OCI-LY3 (cell line): Measurements from ENCODE around the gene RIMKLB.

Source experiments
- H2AFZ ChIP-seq: fragments of 200-600, 300-600 bp; shearing (Covaris generic); 2 replicates; pipeline ENCODE4 v1.6.0; 2014; ENCODE audit warnings: antibody characterized with exemption, low read depth, low read length
- H3K27ac ChIP-seq: fragments of 200-600, 300-600 bp; sonication (generic); 2 replicates; pipeline ENCODE4 v1.5.1; 2014; ENCODE audit warnings: mild to moderate bottlenecking, low read length, moderate library complexity, mixed read lengths
- H3K27me3 ChIP-seq: fragments of 200-600, 300-600 bp; sonication (generic); 2 replicates; pipeline ENCODE4 v1.6.1; 2014; ENCODE audit warnings: low read depth, low read length, mixed read lengths
- H3K36me3 ChIP-seq: fragments of 200-600, 300-600 bp; sonication (generic); replicated peaks from 2 replicates; pipeline ENCODE3; 2014; ENCODE audit warnings: low read depth, low read length, mixed read lengths
- H3K4me1 ChIP-seq: fragments of 300-600, 200-600 bp; sonication (generic); 2 replicates; pipeline ENCODE4 v1.6.1; 2014; ENCODE audit warnings: low read length, mixed read lengths
- H3K4me2 ChIP-seq: fragments of 200-600, 300-600 bp; sonication (generic); 2 replicates; pipeline ENCODE4 v1.6.1; 2014; ENCODE audit warnings: low read length, mixed read lengths
- H3K4me3 ChIP-seq: fragments of 300-600, 200-600 bp; sonication (generic); 2 replicates; pipeline ENCODE4 v1.5.1; 2014; ENCODE audit warnings: antibody characterized with exemption, mild to moderate bottlenecking, low read length, moderate library complexity
- H3K79me2 ChIP-seq: fragments of 300-600, 200-600 bp; shearing (Covaris generic); 2 replicates; pipeline ENCODE4 v1.6.1; 2014; ENCODE audit warnings: mild to moderate bottlenecking, low read length, mixed read lengths
- H3K9ac ChIP-seq: fragments of 300-600, 200-600 bp; shearing (Covaris generic); 2 replicates; pipeline ENCODE4 v1.6.0; 2014; ENCODE audit warnings: mild to moderate bottlenecking, low read length, moderate library complexity
- H3K9me3 ChIP-seq: fragments of 200-600, 300-600 bp; shearing (Covaris generic); 2 replicates; pipeline ENCODE4 v1.6.1; 2014; ENCODE audit warnings: low read length, mixed read lengths; ENCODE audit not compliant: insufficient read depth
- H4K20me1 ChIP-seq: fragments of 200-600, 300-600 bp; sonication (generic); 2 replicates; pipeline ENCODE4 v1.6.1; 2016; ENCODE audit warnings: low read length, mixed read lengths; ENCODE audit not compliant: insufficient read depth
- EZH2phosphoT487 ChIP-seq: fragments of 200-600 bp; shearing (Covaris generic); IDR thresholded peaks from 2 replicates; pipeline ENCODE4 v1.6.1; 2018; ENCODE audit warnings: antibody characterized with exemption, mixed run types, low read depth
- TF ChIP-seq, protein P1 (sequence below): fragments of 200-600, 300-600 bp; sonication (generic); IDR thresholded peaks from 2 replicates; pipeline ENCODE4 v1.5.1; 2014; ENCODE audit warnings: antibody characterized with exemption, low read length, low read depth

Gene RIMKLB

GRCh38 chr12:8701046-8701660, 3.4 kb downstream of the RIMKLB start:
- Histone ChIP-seq H2AFZ (no peak overlapping the region), H3K27ac (no peak overlapping the region), H3K9ac (no peak overlapping the region), H3K36me3 (peaks cover 17% of the 10 kb centered on the region), H3K4me1 (peaks cover 19% of the 10 kb centered on the region), H3K4me2 (no peak overlapping the region), H4K20me1 (0 out of 2 replicates have a peak, but pooled peaks cover 4% of the 10 kb centered on the region), H3K4me3 (no peak overlapping the region), H3K27me3 (peaks cover 8% of the 10 kb centered on the region; the same call in 1 of the 2 replicates), H3K9me3 (no peaks in the 10 kb centered on the region), H3K79me2 (peaks cover 46% of the 10 kb centered on the region)
- TF ChIP-seq, protein P1, sequence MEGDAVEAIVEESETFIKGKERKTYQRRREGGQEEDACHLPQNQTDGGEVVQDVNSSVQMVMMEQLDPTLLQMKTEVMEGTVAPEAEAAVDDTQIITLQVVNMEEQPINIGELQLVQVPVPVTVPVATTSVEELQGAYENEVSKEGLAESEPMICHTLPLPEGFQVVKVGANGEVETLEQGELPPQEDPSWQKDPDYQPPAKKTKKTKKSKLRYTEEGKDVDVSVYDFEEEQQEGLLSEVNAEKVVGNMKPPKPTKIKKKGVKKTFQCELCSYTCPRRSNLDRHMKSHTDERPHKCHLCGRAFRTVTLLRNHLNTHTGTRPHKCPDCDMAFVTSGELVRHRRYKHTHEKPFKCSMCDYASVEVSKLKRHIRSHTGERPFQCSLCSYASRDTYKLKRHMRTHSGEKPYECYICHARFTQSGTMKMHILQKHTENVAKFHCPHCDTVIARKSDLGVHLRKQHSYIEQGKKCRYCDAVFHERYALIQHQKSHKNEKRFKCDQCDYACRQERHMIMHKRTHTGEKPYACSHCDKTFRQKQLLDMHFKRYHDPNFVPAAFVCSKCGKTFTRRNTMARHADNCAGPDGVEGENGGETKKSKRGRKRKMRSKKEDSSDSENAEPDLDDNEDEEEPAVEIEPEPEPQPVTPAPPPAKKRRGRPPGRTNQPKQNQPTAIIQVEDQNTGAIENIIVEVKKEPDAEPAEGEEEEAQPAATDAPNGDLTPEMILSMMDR = no peak
- TF ChIP-seq EZH2phosphoT487 = no peak

DNA sequence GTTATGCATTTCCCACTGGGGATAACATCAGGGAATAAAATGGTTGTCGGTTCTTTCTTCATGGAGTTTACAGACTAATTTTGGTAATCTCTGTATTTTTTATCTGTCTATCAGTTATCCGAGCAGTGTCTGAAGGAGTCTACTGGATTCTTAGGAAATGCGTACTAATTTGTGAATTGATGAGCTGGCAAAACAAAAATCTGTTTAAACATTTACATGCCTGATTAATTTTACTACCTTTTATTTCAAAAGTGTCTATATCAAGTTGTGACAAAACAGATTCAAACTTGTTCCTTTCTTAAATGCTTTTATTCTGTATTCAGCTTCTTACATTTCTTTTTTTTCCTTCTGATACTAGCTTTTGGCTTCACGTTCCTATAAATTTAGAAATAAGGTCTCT, 4.4 kb downstream of the RIMKLB start:
- Histone ChIP-seq H3K4me1 (peaks cover 12% of the 10 kb centered on the region), H3K27me3 (no peaks in the 10 kb centered on the region), H3K79me2 (peaks cover 49% of the 10 kb centered on the region), H3K36me3 (peaks cover 17% of the 10 kb centered on the region), H3K4me3 (no peak overlapping the region), H3K4me2 (no peak overlapping the region), H3K9me3 (no peaks in the 10 kb centered on the region), H3K27ac (no peak overlapping the region), H3K9ac (no peak overlapping the region), H4K20me1 (0 out of 2 replicates have a peak, but pooled peaks cover 4% of the 10 kb centered on the region), H2AFZ (no peak overlapping the region)
- TF ChIP-seq, protein P1 = no peak
- TF ChIP-seq EZH2phosphoT487 = no peak

DNA sequence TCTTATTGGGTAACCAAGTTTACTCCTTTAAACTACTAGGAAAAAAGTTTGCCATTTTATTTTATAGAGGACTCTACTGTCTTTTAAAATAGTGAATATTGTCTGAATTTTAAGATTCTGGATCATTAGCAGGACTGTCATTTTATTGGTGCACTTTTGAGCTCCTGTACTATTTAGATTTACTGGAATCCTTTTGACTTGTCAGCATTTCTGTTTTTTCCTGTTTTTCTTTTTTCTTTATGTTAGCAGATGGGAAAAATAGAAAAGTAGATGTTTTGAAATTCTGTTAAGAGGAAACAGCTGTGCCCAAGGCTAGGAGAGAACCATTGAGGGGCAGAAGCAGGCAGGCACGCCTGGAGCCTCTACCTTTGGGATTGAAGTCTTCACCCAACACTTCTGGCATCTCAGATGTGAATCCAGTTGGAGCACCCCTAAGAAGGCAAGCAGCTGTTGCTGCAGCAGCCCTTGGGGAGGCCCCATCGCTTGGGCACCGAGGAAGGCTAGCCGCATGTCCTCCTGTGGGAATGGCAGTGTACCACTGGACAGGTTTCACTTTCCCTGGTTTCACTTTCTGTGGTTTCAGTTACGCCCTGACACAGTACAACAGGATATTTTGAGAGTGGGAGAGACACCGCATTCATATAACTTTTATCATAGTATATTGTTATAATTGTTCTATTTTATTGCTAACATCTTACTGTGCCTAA, 11.5 kb downstream of the RIMKLB start:
- no peak overlapping the region for H3K4me3 ChIP-seq
- no peaks in the 10 kb centered on the region for H3K4me1 ChIP-seq
- H3K27ac ChIP-seq = no peak overlapping the region

GRCh38 chr12:8712572-8712971, 14.8 kb downstream of the RIMKLB start:
- H3K4me3 ChIP-seq = no peak overlapping the region
- no peak overlapping the region for H3K4me2 ChIP-seq
- no peaks in the 10 kb centered on the region for H3K27me3 ChIP-seq
- H3K27ac ChIP-seq = no peak overlapping the region
- H4K20me1 ChIP-seq = no peaks in the 10 kb centered on the region
- no peak overlapping the region for H3K9ac ChIP-seq
- TF ChIP-seq EZH2phosphoT487 = no peak
- TF ChIP-seq, protein P1 = no peak
- H3K9me3 ChIP-seq = no peaks in the 10 kb centered on the region
- peaks cover 13% of the 10 kb centered on the region for H3K79me2 ChIP-seq
- H3K4me1 ChIP-seq = no peaks in the 10 kb centered on the region
- H3K36me3 ChIP-seq = peaks cover 8% of the 10 kb centered on the region
- no peak overlapping the region for H2AFZ ChIP-seq

More for the DNA sequence above, 11.5 kb downstream of the RIMKLB start:
- Histone ChIP-seq H3K9ac (no peak overlapping the region), H3K36me3 (no peaks in the 10 kb centered on the region), H4K20me1 (no peaks in the 10 kb centered on the region), H3K9me3 (no peaks in the 10 kb centered on the region), H3K27me3 (no peaks in the 10 kb centered on the region), H3K4me2 (no peak overlapping the region), H2AFZ (no peak overlapping the region), H3K79me2 (peaks cover 24% of the 10 kb centered on the region)
- TF ChIP-seq, protein P1 = no peak
- TF ChIP-seq EZH2phosphoT487 = no peak
